Parathyroid adenoma (tissue), 2 donors: ENCODE measurements around the gene IFI27L2.

Source experiments
- H2AFZ ChIP-seq: fragments of 300-600 bp; sonication (generic); one replicate; pipeline ENCODE4 v1.7.0; 2017; ENCODE audit warnings: antibody characterized with exemption, mild to moderate bottlenecking
- H3K27ac ChIP-seq: fragments of 300-600 bp; sonication (generic); one replicate; pipeline ENCODE4 v1.7.0; 2017
- H3K27me3 ChIP-seq: fragments of 300-600 bp; sonication (generic); one replicate; pipeline ENCODE4 v1.7.0; 2017; ENCODE audit warnings: low read length; ENCODE audit not compliant: control insufficient read depth, insufficient read depth
- H3K36me3 ChIP-seq: fragments of 300-600 bp; sonication (generic); one replicate; pipeline ENCODE4 v1.7.0; 2017; ENCODE audit warnings: low read length; ENCODE audit not compliant: control insufficient read depth, insufficient read depth
- H3K4me1 ChIP-seq: fragments of 300-600 bp; sonication (generic); one replicate; pipeline ENCODE4 v1.7.0; 2017; ENCODE audit warnings: control low read depth
- H3K4me2 ChIP-seq: fragments of 300-600 bp; sonication (generic); one replicate; pipeline ENCODE4 v1.7.0; 2017; ENCODE audit warnings: low read length
- H3K4me3 ChIP-seq: fragments of 300-600 bp; sonication (generic); one replicate; pipeline ENCODE4 v1.7.0; 2017; ENCODE audit warnings: low read depth, low read length
- H3K79me2 ChIP-seq: fragments of 300-600 bp; sonication (generic); one replicate; pipeline ENCODE4 v1.7.0; 2017; ENCODE audit warnings: control low read depth
- H3K9ac ChIP-seq: fragments of 300-600 bp; sonication (generic); one replicate; pipeline ENCODE4 v1.7.0; 2017; ENCODE audit warnings: mild to moderate bottlenecking
- H3K9me3 ChIP-seq: fragments of 300-600 bp; sonication (generic); one replicate; pipeline ENCODE4 v1.7.0; 2017; ENCODE audit warnings: low read length; ENCODE audit not compliant: control insufficient read depth
- TF ChIP-seq, protein P1 (sequence below): fragments of 300-600 bp; sonication (generic); IDR thresholded peaks from one replicate; pipeline ENCODE4 v1.7.0; 2017; ENCODE audit warnings: antibody characterized with exemption, mild to moderate bottlenecking
- donor health status: primary hyperparathyroidism.

The IFI27L2 gene

DNA sequence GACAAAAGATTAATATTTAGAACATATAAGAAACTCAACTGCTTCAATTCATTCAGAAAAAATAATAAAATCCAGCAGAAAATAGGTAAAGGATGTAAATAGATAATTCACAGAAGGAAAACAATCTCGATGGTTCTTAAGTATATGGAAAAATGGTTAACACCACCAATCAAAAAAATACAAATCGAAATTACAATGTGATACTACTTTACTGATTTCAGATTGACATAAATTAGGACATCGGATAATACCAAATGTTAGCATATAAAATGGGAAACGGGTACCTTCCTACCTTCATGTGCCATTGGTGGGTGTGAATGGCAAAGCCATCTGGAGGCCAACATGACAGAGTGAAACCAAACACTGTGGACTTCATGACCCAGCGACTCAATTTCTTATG, 43.1 kb upstream of the IFI27L2 start:
- Histone ChIP-seq H3K79me2 (no peaks in the 10 kb centered on the region), H3K9ac (no peak overlapping the region), H3K27me3 (no peaks in the 10 kb centered on the region), H3K9me3 (no peaks in the 10 kb centered on the region), H3K4me2 (no peak overlapping the region), H3K36me3 (no peaks in the 10 kb centered on the region), H3K4me3 (no peak overlapping the region), H3K4me1 (peaks cover 4% of the 10 kb centered on the region), H3K27ac (no peak overlapping the region), H2AFZ (no peak overlapping the region)
- TF ChIP-seq, protein P1, sequence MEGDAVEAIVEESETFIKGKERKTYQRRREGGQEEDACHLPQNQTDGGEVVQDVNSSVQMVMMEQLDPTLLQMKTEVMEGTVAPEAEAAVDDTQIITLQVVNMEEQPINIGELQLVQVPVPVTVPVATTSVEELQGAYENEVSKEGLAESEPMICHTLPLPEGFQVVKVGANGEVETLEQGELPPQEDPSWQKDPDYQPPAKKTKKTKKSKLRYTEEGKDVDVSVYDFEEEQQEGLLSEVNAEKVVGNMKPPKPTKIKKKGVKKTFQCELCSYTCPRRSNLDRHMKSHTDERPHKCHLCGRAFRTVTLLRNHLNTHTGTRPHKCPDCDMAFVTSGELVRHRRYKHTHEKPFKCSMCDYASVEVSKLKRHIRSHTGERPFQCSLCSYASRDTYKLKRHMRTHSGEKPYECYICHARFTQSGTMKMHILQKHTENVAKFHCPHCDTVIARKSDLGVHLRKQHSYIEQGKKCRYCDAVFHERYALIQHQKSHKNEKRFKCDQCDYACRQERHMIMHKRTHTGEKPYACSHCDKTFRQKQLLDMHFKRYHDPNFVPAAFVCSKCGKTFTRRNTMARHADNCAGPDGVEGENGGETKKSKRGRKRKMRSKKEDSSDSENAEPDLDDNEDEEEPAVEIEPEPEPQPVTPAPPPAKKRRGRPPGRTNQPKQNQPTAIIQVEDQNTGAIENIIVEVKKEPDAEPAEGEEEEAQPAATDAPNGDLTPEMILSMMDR, result no peak

DNA sequence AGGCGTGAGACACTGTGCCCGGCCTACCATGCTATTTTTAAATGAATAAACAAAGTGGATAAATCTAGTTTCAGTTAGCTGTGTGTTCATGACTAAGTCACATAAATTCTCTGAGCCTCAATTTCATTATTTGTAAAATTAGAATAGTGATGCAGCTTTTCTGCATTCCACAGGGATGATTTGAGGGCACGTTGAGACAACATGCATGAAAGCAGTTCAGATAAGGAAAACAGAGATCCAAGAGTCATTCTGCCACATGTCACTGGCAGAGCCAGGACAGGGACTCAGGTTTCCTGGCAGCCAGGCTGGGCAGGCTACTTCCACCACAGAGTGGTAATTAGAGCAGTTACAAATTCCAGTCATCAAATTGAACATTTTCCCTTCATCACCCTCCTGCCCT, 41.8 kb upstream of the IFI27L2 start:
- H3K27ac ChIP-seq, result no peak overlapping the region

DNA sequence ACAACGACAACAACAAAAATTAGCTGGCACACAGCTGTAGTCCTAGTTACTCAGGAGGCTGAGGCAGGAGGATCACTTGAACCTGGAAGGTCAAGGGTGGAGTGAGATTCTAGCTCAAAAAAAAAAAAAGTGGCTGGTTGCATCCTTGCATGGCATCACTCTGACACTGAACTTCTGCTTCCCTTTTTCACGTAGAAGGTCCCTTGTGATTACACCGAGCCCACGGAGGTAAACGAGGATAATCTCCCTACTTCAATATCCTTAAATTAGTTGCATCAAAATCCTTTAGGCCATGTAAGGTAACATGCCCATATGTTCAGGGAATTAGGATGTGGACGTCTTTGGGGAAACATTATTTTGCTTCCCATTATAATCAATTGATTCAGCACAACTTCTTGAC, 40.7 kb upstream of the IFI27L2 start:
- no peaks in the 10 kb centered on the region for H3K9me3 ChIP-seq
- no peak overlapping the region for H3K27ac ChIP-seq
- H3K9ac ChIP-seq, result no peak overlapping the region
- H3K4me2 ChIP-seq, result no peak overlapping the region
- no peaks in the 10 kb centered on the region for H3K36me3 ChIP-seq
- H3K4me1 ChIP-seq, result peaks cover 4% of the 10 kb centered on the region
- H3K79me2 ChIP-seq, result no peaks in the 10 kb centered on the region
- TF ChIP-seq, protein P1, result no peak
- no peaks in the 10 kb centered on the region for H3K27me3 ChIP-seq
- no peak overlapping the region for H2AFZ ChIP-seq
- no peak overlapping the region for H3K4me3 ChIP-seq

More for the DNA sequence above, 41.8 kb upstream of the IFI27L2 start:
- Histone ChIP-seq H3K79me2 (no peaks in the 10 kb centered on the region), H3K27me3 (no peaks in the 10 kb centered on the region), H3K36me3 (no peaks in the 10 kb centered on the region), H3K9me3 (no peaks in the 10 kb centered on the region), H3K4me2 (no peak overlapping the region), H3K4me3 (no peak overlapping the region), H3K4me1 (peaks cover 4% of the 10 kb centered on the region), H3K9ac (no peak overlapping the region), H2AFZ (no peak overlapping the region)
- TF ChIP-seq, protein P1, result no peak

DNA sequence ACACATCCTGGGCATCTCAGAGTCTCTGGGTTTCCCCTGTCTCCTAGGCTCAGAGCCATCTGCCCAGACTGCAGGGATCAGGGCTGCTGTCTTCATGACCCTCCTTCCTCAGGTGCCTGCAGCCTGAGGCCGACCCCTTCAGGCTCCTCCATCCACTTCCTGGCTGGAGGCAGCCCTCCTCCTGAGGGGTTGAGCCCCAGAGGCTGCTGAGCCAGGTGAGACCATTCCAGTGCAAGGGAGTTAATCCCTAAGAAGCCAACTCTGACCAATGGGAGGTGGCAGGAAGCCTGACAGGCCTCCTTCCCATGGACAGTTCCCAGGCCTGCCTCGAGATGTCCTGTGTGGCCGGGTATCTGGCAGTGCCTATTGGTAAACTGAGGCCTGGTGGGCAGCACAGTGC, 36.3 kb upstream of the IFI27L2 start:
- no peaks in the 10 kb centered on the region for H3K4me1 ChIP-seq
- no peak overlapping the region for H2AFZ ChIP-seq
- H3K36me3 ChIP-seq, result no peaks in the 10 kb centered on the region
- TF ChIP-seq, protein P1, result no peak
- H3K4me3 ChIP-seq, result no peak overlapping the region
- H3K27ac ChIP-seq, result no peak overlapping the region
- H3K79me2 ChIP-seq, result no peaks in the 10 kb centered on the region
- H3K27me3 ChIP-seq, result no peaks in the 10 kb centered on the region
- no peaks in the 10 kb centered on the region for H3K9me3 ChIP-seq
- no peak overlapping the region for H3K9ac ChIP-seq
- no peak overlapping the region for H3K4me2 ChIP-seq

DNA sequence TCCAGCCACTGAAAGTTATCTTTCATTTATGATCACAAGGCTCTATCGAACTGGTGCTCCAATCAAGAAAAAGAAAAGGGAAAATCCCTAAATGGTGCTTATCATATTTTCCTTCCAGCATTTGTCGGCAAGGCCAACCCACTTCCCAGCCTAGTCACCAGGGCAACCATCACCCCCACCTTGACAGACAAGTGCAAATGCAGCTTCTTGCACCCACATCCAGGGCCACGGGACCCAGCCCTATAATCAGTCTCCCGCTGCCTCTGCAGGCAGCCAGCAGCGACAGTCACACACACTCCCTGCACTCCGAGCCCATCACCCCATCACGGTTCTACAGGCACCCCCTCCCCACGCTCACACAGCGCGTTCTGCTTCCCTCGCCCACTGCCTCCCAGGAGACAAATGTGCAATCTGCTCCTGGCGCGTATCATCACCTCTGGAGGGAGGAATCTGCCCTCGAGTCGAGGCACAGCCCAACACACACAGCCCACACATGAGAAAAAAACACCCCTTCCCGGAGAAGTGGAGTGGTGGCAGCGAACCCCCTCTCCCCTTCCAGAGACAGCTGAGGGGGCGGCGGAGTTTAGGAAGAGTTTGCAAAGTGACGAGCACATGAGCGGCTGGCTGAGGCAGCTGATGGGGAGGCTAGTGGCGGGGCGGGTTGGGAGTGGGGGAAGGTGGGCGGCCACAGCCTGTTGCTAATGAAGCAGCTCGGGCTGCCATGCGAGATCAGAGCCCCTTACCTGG, 35.5 kb upstream of the IFI27L2 start:
- H3K79me2 ChIP-seq, result no peaks in the 10 kb centered on the region
- no peaks in the 10 kb centered on the region for H3K4me1 ChIP-seq
- TF ChIP-seq, protein P1, result no peak
- no peak overlapping the region for H3K9ac ChIP-seq
- no peak overlapping the region for H3K4me2 ChIP-seq
- H3K4me3 ChIP-seq, result no peak overlapping the region
- no peaks in the 10 kb centered on the region for H3K9me3 ChIP-seq
- no peaks in the 10 kb centered on the region for H3K27me3 ChIP-seq
- no peaks in the 10 kb centered on the region for H3K36me3 ChIP-seq
- no peak overlapping the region for H2AFZ ChIP-seq
- H3K27ac ChIP-seq, result no peak overlapping the region
